NCI-H345 treated with DMSO at 0.1 percent for 48 hours (cell line): ENCODE data around the gene TOX2.
A peak's percentile ranks its signal among the peaks of the same experiment; 100 is the strongest.

Source experiments
- DNase-seq: peaks from one replicate; lab custom pipeline; 2025; ENCODE audit not compliant: unreplicated experiment; lab: John Stamatoyannopoulos, UW

Gene TOX2

DNA sequence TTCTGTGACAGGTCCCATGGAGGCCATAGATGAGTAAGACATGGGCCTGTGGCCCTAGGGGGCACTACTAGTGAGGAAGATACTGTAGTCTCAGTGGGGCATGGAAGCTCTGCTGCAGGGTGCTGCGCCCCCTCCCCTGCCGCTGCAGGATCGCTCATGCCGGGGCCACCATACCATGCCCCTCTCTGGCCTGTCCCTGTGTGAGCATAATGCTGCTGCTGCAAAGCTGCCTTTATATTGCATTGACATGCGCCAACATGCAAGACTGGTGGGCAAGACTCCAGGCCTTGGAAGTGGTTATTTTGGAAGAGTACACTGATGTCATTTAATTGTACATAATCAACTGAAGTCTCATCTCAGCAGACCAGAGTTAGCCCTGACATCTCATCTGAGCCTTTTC, 60.0 kb downstream of the TOX2 start:
- DNase-seq: no peak

DNA sequence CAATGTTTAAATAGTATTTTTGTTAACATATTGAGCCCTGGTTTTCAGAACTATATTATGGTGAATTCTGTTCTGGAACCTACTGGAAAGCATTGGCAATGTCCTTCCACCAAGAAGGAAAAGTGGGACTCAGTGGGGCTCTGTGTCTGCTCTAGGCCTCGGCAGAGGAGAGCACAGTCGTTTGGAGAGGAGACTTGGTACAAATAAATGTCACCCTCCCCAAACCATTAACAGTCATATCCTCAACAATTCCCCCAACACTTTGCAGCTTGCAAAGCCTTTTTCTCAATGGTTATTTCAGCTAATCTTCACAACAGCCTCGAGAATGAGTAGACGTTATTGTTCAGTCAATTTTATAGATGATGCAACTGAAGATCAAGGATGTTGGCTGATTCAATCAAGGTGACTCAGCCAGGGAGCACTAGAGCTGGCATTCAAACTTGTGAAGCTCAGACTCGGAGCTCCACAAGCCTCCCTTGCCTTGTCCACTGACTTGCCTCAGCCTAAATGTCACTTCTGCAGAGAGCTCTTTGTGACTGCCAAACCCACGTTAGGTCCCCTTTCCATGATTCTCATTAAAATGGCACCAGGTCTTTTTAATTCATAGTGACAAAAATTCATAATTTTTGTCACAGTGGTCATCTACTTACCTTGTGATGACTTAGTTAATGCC, 60.6 kb downstream of the TOX2 start:
- DNase-seq: no peak

DNA sequence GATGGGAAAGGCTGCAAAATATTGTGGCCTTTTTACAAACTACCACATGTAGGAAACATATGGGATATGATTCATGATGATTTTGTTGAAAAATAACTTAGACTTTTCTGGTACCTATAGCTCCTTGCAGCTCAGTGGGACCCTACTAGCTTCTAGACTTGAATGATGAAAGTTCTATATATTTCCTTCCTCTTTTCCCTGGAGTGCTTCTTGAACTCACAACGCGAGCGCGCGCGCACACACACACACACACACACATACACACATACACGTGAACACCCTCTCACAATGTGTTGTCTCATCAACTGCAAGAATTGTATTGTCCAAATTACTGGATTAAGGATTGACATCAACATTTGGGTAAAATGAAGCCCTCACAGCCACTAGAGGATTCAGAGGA, 61.9 kb downstream of the TOX2 start:
- DNase-seq: no peak

DNA sequence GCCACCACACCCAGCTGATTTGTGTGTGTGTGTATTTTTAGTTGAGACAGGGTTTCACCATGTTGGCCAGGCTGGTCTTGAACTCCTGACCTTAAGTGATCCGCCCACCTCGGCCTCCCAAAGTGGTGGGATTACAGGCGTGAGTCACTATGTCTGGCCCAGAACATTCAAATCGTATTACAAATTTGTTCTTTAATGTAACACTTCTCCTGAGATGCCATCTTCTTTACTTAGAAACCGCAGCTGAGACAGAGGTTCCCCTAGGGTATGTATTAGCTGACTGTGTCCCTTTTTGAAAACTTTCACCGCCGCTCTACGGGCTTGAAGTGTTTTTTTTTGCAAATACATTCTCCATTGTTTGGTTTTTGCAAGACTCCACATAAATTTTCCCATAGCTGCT, 62.6 kb downstream of the TOX2 start:
- no peak for DNase-seq

DNA sequence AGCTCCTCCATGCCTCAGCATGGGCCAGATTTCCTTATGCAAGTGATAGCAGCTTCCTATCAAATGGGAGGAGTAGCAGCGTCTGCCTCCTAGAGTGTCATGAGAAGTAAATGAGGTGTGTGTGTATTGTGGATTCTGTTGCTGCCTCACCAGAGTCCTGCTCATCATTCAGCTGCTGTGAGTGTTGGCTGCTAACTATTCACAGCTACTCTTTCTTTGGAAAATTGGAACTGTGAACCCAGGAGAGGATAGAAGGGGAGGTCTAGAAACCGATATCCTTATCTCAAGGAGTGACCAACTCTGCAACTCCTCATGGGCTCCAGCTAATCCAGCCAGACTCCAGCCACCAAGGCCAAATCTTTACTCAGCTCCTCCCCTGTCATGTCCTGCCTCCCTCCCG, 63.3 kb downstream of the TOX2 start:
- DNase-seq: no peak

DNA sequence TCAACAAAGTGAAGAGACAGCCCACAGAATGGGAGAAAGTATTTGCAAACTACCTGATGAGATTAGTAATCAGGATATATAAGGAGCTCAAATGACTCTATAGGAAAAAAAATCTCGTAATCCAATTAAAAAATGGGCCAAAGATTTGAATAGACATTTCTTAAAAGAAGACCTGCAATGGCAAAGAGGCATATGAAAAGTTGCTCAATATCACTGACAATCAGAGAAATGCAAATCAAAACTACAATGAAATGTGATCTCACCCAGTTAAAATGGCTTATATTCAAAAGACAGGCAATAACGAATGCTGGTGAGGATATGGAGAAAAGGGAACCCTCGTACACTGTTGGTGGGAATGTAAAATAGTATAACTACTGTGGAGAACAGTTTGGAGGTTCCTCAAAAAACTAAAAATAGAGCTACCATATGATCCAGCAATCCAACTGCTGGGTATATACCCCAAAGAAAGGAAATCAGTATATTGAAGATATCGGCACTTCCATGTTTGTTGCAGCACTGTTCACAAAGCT, 65.0 kb downstream of the TOX2 start:
- DNase-seq: no peak

DNA sequence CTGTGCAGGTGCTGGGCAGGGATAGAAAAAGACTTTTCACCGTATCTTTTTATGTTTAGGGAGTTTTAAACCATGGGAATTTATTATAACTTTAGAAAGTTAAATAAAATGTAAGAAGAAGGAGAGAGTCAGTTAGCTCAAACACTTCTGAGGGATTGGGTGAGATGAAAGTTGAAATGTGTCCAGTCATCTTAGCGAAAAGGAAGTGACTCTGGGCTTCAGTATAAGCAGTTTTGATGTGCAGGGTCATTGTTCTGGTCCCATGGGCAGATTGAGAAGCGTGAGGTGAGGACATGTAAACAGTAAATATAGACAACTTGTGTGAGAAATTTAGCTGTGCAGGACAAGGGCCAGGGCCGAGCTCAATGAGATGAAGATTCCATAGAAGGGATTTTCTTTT, 66.9 kb downstream of the TOX2 start:
- DNase-seq: no peak

DNA sequence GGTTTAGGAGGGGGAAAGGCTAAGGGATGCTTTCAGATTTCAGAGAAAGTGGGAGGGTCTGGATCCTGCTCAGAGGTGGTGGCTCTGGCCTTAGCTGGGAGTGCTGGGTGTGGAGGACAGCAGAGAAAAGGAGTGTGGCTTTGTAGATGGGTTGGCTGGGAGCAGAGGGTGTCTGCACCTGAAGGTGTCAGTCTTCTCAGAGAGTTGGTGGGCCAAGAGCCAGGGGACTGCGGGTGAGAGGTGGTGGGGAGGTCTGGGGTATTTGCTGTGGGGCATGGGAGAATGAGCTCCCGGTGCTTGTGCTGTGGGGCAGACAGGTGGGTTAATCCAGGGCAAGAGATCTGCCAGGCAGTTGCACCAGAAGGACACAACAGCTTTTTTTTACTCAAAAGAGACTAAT, 67.4 kb downstream of the TOX2 start:
- no peak for DNase-seq

DNA sequence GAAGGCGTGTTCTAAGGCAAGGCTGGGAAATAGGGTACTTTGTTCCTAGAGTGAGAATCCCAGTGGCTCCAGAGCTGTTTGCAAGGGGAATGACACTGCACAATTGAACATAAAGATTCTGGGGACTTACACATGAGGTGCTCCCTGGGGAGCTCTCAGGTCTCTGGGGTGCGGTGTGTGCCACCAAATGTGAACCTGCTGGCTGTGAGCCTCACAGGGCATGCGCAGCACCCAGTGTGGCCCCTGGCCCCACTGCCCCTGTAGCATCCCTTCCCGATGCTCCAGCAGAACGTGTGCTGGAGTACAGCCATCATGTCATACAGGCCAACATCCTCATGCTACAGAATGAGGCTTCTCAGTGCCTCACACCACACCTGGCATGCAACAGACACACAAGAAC, 68.2 kb downstream of the TOX2 start:
- DNase-seq: no peak

DNA sequence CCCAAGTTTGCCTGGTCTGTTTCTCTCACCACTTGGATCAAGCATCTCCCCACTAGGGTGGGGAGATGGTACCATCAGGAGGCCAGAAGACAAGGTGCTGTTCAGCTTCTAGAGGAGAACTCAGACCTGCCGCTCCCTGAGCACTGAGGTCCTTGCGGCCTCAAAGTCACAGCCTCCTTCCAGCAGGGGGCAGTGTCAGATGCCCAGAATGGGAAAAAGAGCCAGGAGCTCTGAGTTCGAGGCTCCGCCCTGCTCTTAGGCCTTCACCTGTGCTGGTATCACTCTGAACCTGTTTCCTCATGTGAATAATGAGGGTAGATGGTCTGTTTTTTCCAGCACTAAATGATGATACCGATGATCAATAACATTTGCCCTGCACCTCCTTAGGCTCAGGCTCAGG, 68.7 kb downstream of the TOX2 start:
- no peak for DNase-seq

DNA sequence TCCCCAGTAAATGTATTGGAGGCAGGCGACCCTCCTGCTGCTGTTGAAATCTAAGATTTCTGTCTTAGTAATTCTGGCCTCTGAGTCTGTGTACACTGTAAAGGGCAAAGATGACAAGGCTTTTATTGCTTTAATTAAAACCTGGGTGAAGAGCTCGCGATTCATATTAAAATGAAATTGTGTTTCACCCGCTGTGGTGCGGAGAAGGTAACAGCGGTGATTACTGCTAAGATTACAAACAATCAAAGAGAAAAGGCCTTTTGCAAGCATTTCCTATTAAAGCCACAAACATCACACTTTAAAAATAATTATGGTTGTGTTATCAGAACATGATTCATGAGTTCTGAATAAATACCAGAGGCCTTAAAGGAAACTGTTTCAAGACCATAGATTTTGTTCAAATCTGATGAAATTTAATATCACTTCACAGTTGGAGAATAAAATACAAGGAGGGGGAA, 69.3 kb downstream of the TOX2 start:
- no peak for DNase-seq

DNA sequence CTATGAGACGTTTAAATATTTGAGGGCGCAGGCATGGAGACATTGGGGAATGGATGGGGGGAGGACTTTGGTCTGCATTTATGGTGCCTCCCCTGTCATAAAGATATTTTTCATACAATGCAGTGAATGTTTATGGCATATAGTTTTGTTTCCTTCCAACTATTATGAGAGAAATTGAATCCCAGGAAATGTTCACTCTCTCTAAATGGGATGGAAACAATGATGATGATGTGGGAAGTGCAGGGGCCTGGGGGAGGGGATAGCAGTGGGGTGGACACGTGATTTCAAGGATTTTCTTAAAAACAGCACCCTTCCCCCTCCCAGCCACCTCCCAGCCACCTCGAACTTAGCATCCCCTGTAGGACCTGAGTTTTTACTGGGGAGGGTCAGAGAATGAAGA, 69.9 kb downstream of the TOX2 start:
- no peak for DNase-seq

DNA sequence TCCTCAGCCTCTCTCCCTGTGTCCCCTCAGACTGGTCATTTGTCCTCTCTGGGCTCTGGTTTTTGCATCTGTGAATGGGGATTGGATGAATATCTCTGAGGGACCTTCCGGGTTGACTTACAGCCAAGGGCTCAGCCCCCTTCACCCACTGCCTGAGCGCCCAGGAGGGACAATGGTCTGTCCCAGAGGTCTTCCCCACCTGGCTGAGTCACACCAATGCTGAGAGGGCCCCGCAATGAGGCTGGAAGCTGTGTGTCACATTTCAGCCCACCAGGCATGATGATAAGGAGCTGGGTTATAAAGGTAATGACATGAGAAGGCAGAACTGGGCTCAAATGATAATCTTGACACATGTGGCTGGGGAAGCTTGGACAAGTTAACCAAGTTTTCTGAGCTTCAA, 70.5 kb downstream of the TOX2 start:
- no peak for DNase-seq

DNA sequence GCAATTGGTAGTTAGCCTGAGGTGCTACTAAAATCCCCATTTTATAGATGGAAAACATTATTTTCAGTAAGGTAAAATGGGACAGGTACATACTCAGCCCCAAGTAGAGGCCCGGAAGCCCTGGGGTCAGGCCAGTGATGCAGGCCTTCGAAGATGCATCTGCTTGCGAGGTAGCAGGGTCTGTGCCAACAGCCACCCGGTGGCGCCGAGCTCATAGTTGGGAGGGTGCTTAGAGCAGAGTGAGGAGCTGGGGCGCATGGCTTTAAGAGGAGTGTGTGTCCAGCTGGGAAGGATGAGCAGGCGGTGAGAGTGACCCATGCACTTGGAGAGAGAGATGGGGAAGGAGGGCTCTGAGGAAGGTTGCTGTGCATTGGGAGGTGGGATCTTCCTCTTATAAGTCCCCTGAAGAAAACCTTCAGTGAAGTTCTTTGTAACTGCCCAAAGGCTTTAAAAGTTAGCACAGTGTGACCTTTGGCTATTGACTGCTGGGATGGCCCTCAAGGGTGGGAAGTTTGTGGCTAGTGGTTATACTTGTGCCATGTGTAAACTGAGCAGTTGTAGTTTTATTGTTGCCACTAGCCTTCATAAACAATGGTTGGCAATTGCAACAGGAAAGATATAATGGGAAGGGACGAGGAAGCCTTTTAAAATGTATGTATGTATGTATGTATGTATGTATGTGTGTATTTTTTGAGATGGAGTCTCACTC, 71.1 kb downstream of the TOX2 start:
- DNase-seq: no peak

DNA sequence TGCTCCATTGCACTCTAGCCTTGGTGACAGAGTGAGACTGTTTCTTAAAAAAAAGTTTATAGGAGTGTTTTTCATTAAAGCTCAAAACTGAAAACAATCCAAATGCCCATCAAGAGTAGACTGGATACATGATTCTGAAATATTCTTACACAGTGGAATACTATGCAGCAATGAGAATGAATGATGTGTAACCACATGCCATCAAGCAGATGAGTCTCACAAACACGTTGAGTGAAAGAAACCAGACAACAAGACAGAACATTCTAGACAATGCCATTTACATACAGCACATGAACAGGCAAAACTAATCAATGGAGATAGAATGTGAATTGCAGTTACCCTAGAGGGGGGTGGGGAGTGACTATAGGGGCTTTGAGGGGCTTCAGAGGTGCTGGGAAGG, 72.4 kb downstream of the TOX2 start:
- no peak for DNase-seq

DNA sequence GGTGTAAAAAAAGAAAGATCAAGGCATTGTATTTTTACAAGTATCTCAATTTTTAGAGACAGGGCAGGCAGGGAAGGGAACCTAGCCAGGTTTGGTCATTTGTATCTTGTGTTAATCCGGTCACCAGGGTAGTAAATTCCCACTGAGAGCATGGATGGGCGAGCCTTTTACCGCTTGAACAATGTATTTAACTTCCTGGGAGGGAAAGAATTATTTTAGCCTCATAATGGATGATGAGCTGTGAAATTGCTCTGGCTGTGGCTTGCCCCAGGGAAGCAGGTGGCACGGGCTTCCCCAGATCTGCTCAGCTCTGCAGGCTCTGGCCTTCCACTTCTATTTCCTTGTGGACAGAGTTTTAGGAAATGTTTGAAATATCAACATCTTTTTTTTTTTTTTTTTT, 72.9 kb downstream of the TOX2 start:
- peak; percentile 53 for DNase-seq

DNA sequence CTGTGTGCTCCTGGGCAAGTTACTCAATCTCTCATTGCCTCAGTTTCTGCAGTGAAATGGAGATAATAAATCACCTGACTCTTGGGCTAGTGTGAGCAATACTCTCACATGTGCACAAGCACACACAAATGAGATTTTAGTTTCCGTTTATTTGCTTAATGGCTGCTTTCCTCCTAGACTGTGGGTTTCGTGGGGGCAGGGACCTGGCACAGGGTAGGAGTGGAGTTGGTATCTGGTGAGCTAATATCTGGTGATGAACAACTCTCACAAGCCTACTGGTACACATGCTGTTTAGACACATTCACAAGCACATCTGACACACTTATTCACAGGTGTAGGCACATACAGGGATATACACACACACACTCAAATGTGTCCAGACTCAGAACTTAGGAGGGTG, 73.8 kb downstream of the TOX2 start:
- no peak for DNase-seq

DNA sequence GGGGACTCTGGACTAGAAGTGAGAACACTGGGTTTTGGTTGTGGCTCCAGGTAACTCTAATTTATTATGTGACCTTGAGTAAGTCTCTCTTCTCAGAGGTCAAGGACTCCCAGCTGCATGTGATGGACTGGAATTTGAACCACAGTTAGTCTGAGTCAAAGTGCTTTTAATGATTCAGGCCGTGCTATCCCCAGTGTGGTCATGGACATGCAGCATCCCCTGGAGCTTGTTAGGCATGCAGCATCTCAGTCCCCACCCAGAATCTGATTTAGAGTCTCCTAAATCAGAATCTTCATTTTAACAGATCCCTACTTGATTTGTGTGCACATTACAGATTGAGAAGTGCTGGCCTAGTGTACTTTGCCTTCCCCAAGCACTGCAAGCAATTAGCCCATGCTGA, 74.2 kb downstream of the TOX2 start:
- DNase-seq: no peak

DNA sequence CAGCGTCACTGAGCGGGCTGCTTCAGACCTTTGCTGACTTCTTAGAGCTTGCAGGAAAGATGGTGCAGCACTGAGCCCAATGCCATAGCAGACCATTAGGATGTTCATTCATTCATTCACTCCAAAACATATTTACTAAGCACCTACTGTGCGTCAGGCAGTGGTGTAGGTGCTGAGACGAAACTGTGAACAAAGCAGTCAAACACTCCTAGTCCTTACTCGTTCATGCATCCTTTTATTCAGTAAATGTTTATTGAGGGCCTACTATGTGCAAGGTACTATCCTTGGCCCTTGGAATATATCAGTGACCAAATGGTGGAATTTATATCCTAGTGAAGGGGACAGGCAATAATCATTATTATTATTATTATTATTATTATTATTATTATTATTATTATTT, 76.6 kb downstream of the TOX2 start:
- no peak for DNase-seq

DNA sequence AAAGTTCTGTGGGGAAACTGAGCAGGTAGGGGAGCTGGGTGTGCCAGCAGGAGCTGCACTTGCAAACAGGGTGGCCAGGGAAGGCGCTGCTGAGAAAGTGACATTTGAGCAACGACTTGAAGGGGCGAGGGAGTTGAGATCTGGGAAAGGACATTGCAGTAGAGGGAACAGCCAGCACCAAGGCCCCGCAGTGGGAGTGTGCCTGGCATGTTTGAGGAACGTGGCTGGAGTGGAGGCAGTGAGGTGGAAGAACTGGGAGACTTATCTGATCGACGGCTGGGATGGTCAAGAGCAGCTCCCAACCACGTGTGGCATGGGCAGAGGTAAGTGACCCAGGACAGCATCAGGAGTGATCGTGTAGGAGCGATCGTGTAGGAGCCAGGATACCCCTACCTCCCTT, 77.3 kb downstream of the TOX2 start:
- DNase-seq: no peak

DNA sequence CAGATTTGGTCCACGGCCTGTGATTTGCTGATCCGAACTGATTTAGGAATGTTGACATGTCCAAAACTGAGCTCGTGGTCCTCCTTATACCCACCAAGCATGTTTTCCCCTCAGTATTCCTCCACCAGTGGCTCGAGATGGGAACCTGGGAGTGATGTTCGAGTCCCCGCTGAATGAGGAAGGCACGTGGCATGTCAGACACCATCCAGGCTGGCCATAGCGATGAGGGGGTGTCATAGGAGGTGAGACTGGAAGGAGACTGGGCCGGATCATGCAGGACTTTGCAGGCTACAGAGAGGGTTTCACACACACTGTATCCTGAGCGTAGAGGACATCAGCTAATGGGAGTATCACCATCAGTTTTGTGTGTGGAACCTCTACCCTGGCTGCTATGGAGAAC, 78.2 kb downstream of the TOX2 start:
- DNase-seq: no peak

DNA sequence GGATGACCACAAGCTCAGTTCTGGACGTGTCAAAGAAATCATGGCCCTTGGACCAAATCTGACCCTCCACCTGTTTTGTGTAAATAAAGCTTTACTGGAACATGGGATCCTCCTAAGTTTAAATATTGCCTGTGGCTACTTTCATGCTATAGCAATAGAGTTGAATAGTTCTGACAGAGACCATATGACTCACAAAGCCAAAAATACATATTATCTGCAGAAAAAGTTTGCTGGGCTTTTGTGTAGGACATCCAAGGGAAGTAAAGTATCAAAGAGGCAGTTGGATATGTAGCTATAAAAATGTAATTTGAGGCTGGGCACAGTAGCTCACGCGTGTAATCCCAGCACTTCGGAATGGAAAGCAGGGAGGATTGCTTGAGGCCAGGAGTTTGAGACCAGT, 78.9 kb downstream of the TOX2 start:
- no peak for DNase-seq
